HG03575 (cell line): ENCODE results near the gene CCDC187.

Experiments used
- ATAC-seq: cut with Tn5 transposase; IDR thresholded peaks from one replicate; pipeline ENCODE4 v1.9.1; 2021; ENCODE audit not compliant: unreplicated experiment, insufficient number of reproducible peaks, low FRiP score; ENCODE audit errors: extremely low read depth

The CCDC187 gene

DNA sequence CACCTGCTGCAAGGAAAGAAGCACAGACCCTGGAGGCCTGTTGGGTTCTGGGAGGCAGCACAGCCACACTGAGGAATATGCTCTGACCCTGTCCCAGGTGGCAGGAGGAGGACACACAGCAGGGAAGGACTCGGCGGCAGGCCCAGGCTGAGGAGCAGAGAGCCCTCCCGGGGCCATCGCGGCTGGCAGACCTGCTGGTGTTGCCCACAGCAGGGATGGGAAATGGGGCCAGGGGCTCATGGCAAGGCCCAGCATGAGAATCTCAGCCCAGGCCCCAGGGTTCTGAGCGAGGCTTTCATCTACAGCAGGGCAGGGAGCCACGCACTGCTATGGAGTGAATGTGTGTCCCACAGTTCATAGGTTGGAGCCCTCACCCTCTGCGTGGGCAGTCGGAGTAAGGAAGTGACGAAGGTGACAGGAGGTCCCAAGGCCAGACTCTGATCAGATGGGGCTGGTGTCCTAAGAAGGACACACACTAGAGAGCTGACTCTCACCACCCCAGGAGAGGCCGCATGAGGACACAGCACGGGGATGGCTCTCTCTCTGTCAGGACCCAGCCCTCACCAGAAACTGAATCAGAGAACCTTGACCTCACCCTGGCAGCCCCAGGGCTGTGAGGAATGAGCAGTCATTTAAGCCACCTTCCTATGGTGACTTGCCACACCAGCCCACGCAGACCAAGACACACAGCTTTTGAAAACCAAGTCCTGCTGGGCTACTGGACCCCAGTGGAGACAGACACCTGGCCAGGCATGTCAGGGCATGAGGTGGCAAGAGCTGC, 13.2 kb upstream of the CCDC187 start:
- ATAC-seq: no peak

- no peak for ATAC-seq
Observed at GRCh38 chr9:136316271-136316751, 12.4 kb upstream of the CCDC187 start.

- ATAC-seq: no peak
Observed at GRCh38 chr9:136314944-136315343, 11.1 kb upstream of the CCDC187 start.

DNA sequence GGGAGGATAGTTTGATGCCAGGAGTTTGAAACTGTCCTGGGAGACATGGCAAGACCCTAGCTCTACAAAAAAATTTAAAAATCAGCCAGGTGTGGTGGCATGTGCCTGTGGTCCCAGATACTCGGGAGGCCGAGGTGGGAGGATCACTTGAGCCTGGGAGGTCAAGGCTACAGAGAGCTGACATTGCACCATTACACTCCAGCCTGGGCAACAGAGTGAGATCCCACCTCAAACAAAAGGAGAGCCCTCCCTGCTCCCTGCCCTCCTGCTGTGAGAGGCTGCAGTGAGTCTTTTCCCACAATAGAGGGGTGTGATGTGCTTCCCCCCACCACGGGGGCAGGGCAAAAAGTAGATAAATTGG, 10.1 kb upstream of the CCDC187 start:
- ATAC-seq: no peak

- ATAC-seq: no peak
Observed at GRCh38 chr9:136313111-136314055, 9.5 kb upstream of the CCDC187 start.

DNA sequence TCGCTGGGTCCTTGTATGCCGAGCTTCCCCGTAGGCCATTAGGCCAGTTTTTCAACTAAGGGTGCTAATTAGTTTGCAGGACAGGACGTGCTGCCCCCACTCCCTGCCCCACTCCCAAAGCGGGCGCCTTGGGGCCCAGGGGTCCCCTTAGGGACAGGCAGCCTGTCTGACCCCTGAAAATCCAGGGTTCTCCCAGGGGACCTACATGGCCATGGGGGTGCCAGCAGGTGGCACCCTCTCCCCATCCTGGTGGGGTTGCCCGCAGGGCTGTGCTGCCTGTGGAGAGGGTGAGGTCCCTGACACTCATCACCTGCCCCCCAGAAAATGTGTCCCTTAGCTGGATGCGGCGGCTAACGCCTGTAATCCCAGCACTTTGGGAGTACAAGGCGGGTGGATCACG, 8.5 kb upstream of the CCDC187 start:
- ATAC-seq: no peak

GRCh38 chr9:136312009-136312375, 8.1 kb upstream of the CCDC187 start:
- ATAC-seq: no peak

- ATAC-seq: no peak
Observed at GRCh38 chr9:136311051-136312008, 7.4 kb upstream of the CCDC187 start.

DNA sequence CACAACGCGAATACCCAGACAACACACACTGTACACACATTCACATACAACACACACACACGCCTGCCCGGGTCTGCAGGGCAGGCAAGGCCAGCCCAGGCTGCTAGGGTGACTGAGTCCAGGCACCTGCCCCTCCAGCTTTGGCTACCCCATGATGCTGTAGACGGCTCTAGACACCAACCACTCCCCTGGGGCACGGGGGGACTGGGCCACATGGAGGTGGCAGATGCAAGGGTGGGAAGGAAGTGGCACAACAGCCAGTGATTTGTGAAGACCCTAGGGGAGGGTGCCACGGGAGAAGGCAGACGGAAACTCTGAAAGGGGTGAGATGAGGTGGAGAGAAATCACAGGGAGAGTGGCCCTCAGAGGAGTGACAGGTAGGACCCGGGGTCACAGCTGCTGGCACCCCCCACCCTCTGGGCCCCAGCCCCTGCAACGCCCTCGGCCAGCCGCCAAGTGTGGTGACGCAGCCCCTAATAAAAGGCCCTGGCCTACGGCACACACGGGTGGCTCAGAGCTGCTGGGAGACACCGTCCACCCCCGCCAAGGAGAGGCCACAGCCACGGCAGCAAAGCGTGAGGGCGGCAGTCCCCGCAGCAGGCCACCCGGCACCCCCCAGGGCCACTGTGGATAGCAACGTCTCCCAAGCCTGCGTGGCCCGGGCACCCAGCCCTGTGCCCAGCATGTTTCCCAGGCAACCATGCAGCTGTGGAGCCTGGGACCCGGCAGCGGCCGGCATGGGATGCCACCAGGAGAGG, 6.6 kb upstream of the CCDC187 start:
- no peak for ATAC-seq

DNA sequence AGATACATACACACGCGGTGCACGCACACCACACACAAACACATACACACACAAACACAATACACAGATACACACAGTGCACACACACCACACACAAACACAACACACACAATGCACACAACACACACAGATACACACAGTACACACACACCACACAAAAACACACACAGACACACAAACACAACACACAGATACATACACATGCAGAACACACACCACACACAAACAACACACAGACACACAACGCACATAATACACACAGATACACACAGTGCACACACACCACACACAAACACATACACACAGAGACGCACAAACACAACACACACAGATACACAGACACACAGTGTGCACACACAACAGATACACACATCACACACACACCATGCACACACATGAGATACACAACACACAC, 5.9 kb upstream of the CCDC187 start:
- no peak for ATAC-seq

- no peak for ATAC-seq
Observed at GRCh38 chr9:136309101-136309801, 5.4 kb upstream of the CCDC187 start.

DNA sequence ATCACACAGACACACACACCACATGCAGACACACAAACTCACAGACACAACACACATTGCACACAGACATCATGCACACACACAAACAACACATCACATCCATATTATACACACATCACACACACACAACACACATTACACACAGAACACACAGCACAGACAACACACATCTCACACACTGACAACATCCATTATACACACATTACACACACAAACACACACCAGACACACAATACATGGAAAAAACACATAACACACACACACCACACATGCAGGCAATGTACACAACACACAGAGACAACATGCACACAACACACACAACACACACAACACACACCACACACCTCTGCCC, 4.8 kb upstream of the CCDC187 start:
- ATAC-seq: no peak

- ATAC-seq: no peak
Observed at GRCh38 chr9:136308006-136308701, 4.3 kb upstream of the CCDC187 start.

- no peak for ATAC-seq
Observed at GRCh38 chr9:136307215-136307750, 3.4 kb upstream of the CCDC187 start.

GRCh38 chr9:136306211-136307208, 2.6 kb upstream of the CCDC187 start:
- no peak for ATAC-seq

- no peak for ATAC-seq
Observed at GRCh38 chr9:136305804-136306203, 1.9 kb upstream of the CCDC187 start.
